PFSK-1 (cell line): ENCODE measurements around the gene IER3.

Experiments used
- POLR2AphosphoS5 ChIP-seq: IDR thresholded peaks from 2 replicates; pipeline ENCODE4 v1.6.1; 2012; ENCODE audit warnings: low read depth, mild to moderate bottlenecking, control low read depth, low read length, moderate library complexity
- TAF1 ChIP-seq: IDR thresholded peaks from 2 replicates; pipeline ENCODE4 v1.6.1; 2012; ENCODE audit warnings: low read length, control low read depth, borderline replicate concordance; ENCODE audit not compliant: insufficient read depth

GRCh38 chr6:30740540-30740870, 3.8 kb downstream of the IER3 start:
- TF ChIP-seq POLR2AphosphoS5 (no peak), TAF1 (no peak)
